ENCODE results near the gene CFAP61. TPM values are rescaled to one million over a fixed set of nuclear protein-coding genes. Genes with fewer than 3 reads are reported as not detected.
"Not testable (repeated sequence)": the region's sequence is repeated elsewhere in the genome, so short reads cannot be mapped to it uniquely, and the experiment has no call there.

Gene CFAP61
- total RNA-seq, 1 donor from 2014 or later: not detected

- no peak for DNase-seq (ENCODE audit: extremely low read depth, low read depth, low spot score)
Measured at GRCh38 chr20:20225325-20226043, 173.2 kb downstream of the CFAP61 start.

DNA sequence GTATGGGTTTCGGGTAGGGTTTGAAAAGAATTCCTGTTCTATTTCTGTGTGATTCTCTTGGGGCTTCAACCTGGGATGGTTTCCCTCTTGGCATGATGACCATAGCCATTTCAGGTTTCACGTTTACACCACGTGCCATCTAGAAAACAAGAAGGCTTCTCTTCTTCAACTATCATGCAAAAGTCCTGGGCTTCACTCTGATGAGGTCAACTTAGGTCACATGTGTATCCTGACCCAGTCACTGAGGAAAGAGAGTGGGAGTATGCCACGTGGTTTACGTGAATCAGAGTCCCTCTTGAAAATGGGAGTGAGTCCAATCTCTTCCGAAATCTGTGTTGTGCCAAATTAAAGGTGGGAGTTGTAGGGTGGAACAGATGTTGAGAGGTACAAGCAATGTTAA is 174.2 kb downstream of the CFAP61 start:
- DNase-seq (ENCODE audit: extremely low read depth, low read depth, low spot score): no peak

GRCh38 chr20:20227013-20227571 is 174.8 kb downstream of the CFAP61 start:
- DNase-seq (ENCODE audit: extremely low read depth, low read depth, low spot score): no peak

DNA sequence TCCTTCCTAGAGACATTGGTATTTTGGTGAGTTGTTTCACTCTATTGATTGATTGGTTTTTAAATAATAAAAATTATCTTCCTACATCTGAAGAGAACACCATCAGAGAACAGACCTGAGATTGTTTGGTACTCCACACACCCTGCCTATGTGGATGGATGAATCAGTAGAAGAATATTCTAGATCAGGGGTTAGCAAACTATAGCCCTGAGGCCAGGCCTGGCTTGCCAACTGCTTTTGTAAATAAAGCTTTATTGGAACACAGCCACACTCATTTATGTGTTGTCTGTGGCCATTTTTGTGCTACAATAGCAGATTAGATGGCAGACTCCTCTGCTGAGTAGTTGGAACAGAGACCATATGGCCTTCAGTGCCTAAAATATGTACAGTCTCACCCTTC is 176.0 kb downstream of the CFAP61 start:
- DNase-seq (ENCODE audit: extremely low read depth, low read depth, low spot score): no peak

- no peak for DNase-seq (ENCODE audit: extremely low read depth, low read depth, low spot score)
Measured at GRCh38 chr20:20229595-20229994, 177.3 kb downstream of the CFAP61 start.

- DNase-seq (ENCODE audit: extremely low read depth, low read depth, low spot score): no peak
Measured at GRCh38 chr20:20230741-20231140, 178.4 kb downstream of the CFAP61 start.

- no peak for DNase-seq (ENCODE audit: extremely low read depth, low read depth, low spot score)
Measured at GRCh38 chr20:20231528-20232298, 179.4 kb downstream of the CFAP61 start.

DNA sequence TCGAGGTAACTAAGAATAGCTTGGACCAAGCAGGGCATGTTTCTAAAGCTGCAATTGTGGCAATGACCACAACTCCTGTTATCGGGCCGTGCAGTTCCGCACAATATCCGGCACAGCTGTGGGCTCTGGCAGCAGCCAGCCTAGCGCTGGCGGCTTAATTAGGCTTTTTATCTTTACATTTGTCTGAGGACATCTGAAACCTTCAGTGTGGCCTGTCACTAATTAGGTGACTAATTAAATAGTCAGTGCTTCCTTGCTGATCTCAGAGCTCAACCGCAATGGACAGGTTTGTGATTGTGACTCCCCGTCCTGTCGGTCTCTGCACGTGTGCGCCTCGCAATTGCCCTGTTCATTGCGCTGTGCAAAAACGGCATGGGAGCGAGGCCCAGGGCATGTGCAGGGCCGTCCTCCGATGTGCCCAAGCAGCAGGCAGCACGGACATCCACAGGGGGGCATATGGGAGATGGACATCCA is 180.7 kb downstream of the CFAP61 start:
- no peak for DNase-seq (ENCODE audit: extremely low read depth, low read depth, low spot score)

- no peak for DNase-seq (ENCODE audit: extremely low read depth, low read depth, low spot score)
Measured at GRCh38 chr20:20235681-20236080, 183.3 kb downstream of the CFAP61 start.

DNA sequence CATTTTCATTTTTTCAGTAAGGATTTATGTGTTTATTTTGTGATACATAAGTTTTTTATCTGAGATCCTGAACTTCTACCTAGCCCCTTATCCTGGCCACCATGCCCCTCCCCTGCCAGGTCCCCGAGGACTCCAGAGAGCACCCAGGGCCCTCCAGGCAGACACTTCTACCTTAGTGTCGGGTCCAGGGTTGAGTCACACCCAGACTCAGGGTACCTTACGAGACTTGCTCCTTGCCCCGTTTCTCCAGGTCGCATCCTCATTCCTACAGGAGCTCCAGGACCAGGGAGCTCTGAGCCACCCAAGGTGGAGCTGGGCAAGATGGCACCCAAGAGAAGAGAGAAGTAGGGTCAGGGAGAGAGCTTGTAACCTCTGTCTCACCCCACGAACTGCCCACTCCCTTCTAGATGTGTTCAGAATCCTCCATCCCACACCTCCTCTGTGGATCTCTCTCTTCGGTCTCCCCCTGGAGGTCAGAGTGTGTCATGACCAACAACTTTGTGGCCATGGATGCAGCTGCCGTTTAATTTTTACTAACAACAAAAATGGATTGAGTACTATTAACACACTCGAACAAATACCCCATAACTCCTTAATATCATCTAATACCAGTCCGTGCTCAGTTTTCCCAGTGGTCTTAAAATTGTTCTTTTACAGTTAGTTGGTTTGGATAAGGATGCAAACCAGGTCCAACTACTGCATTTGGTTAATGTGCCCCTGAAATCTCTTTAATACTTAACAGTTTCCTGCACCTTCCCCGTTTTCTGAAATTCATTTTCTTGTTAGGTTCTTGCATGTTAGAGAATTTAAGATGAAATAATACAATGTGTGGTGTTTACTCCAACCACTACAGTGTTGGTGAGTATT is 185.0 kb downstream of the CFAP61 start:
- no peak for DNase-seq (ENCODE audit: extremely low read depth, low read depth, low spot score)

- DNase-seq (ENCODE audit: extremely low read depth, low read depth, low spot score): no peak
Measured at GRCh38 chr20:20241976-20242375, 189.6 kb downstream of the CFAP61 start.

DNA sequence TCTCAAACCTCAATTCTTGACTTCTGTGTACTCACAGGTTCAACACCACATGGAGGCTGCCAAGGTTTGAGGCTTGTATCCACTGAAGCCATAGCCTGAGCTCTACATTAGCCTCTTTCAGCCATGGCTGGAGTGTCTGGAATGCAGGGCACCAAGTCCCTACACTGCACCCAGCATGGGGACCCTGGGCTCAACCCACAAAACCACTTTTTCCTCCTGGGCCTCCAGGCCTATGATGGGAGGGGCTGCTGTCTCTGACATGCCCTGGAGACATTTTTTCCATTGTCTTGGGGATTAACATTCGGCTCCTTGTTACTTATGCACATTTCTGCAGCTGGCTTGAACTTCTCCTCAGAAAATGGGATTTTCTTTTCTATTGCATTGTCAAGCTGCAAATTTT is 192.1 kb downstream of the CFAP61 start:
- not testable (repeated sequence) for DNase-seq (ENCODE audit: extremely low read depth, low read depth, low spot score)

- no peak for DNase-seq (ENCODE audit: extremely low read depth, low read depth, low spot score)
Measured at GRCh38 chr20:20246996-20247633, 194.8 kb downstream of the CFAP61 start.

DNA sequence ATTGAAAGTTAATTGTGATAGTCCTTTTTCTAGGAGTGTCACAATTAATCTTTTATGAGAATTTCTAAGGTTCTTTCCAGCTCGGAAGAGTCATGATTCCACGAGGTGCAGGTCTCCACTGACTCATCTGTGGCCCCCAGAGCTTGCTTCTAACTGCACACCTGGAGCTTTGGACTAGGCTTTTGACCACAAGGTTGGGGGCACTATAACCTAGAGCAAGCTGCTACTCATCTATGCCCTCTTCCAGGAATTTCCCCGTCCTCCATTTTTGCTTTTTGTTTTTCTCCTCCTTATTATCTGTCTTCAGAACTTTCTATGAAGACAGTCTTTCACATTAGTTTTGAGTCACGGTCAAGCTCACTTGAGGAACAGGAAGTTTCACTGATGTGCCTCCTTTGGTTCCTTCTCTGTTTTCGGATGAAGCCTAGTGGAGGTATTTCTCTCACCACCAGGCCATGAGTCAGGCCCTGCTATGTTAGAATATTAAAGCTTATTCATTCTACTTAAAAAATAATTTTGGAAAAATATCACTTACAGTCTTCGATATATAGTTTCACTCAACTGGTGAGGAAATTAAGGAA is 196.4 kb downstream of the CFAP61 start:
- DNase-seq (ENCODE audit: extremely low read depth, low read depth, low spot score): no peak

DNA sequence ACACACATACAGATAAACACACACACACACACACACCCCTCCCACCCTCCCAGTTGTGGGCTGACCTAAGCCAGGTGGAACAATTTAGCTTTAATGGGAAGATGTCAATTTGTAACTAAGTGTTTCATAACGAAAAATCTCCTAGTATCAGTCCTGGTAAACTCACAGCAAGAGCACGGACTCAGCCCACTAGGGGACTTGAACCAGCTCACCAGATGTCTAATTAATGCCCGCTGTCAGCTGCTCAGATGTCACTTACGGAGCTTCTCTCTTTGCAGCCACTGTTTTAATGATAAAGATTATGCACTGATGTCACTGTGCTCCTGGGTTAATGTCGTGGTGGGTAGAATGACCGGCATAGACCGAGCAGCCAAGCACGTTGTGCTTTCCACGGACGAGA is 199.0 kb downstream of the CFAP61 start:
- DNase-seq (ENCODE audit: extremely low read depth, low read depth, low spot score): no peak

DNA sequence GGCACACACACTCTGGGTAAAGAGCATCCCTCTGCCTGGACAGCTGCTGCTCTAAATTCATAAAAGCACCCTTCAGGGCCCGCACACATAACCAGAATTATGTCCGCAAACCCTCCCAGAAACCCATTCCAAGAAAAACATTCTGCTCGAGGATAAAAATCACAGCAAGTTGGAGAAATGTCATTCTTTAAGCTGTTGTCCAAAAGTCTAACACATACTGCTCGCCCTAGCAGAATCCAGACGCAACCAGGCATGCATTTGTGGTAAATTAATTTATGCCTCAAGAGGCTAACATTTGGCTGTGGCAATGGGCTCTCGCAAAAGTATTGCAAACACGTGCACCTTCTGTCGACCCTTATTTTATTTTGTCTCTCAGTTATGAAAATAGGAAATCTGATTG is 199.5 kb downstream of the CFAP61 start:
- DNase-seq (ENCODE audit: extremely low read depth, low read depth, low spot score): no peak

GRCh38 chr20:20253039-20253743 is 200.9 kb downstream of the CFAP61 start:
- no peak for DNase-seq (ENCODE audit: extremely low read depth, low read depth, low spot score)

DNA sequence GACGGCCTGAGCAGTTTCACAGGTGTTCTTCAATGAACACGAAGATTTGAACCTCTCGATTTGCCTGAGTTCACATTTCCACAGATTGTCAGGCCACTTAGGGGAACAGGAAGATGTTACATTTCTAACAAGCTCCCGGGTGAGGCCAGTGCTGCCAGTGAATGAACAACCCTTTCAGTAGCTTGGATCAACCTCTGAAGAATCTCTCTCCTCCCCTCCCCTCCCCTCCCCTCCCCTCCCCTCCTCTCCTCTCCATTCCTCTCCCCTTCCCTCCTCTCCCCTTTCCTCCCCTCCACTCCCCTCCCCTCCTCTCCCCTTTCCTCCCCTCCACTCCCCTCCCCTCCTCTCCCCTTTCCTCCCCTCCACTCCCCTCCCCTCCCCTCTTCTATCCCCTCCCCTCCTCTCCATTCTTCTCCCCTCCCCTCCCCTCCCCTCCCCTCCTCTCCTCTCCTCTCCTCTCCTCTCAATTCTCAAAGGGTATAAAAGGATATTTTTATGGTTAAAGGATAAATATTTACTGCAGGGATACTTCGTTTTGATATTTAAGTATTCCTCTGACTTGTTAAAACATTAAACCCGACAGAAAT is 201.5 kb downstream of the CFAP61 start:
- DNase-seq (ENCODE audit: extremely low read depth, low read depth, low spot score): no peak

- DNase-seq (ENCODE audit: extremely low read depth, low read depth, low spot score): no peak
Measured at GRCh38 chr20:20255099-20255498, 202.8 kb downstream of the CFAP61 start.

Data from glomerular endothelial cell (primary cell).